ENCODE measurements around the gene SEPTIN12. TPM values are rescaled to one million over a fixed set of nuclear protein-coding genes. Genes with fewer than 3 reads are reported as not detected.

Gene SEPTIN12
- total and polyA plus RNA-seq, 10 of the 15 experiments (the other 5 are each of a cell fraction or from before 2014, with no cell fraction given): not detected

DNA sequence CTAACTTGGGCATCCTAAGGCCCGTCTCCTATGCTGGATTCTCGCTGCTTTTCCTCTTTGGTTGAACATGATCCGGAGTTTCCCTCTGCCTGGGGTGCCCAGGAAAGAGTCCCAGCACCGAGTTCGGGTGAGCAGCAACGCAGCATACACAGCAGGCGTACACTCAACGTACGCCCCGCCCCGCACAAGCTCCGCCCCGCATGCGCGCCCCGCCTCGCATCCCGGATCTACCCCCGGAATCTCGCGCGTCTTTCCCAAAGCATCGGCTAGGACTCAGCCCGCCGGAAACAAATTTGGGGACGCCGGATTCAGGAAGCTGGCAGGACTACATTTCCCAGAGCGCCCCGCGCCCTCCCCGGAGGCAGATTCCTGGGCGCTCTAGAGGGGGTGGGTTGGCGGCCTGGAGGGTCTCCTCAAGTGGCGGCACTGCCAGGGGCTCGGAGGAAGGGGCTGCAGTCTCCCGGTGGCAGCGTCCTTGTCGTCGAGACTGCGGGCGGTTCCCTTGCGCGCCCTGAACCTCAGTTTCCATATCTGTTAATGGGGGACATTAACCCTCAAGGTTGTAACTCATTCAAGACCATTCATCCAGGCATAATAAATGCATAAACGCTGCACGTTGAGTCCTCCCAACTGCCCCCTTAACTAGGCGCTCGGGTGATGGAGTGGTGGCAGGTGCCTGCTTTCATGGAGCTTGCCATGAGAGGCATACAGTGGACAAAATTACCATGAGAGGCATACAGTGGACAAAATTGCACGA, 19.4 kb downstream of the SEPTIN12 start (continued):
- peak; percentile 23; the same call in 1 of the 2 replicates for TF ChIP-seq YY1 (IDR thresholded peaks at IDR 0.05; ENCODE audit: low read depth, low read length)
- no peak for TF ChIP-seq STAT1 (conservative IDR thresholded peaks at IDR 0.05)
- TF ChIP-seq, protein P1, sequence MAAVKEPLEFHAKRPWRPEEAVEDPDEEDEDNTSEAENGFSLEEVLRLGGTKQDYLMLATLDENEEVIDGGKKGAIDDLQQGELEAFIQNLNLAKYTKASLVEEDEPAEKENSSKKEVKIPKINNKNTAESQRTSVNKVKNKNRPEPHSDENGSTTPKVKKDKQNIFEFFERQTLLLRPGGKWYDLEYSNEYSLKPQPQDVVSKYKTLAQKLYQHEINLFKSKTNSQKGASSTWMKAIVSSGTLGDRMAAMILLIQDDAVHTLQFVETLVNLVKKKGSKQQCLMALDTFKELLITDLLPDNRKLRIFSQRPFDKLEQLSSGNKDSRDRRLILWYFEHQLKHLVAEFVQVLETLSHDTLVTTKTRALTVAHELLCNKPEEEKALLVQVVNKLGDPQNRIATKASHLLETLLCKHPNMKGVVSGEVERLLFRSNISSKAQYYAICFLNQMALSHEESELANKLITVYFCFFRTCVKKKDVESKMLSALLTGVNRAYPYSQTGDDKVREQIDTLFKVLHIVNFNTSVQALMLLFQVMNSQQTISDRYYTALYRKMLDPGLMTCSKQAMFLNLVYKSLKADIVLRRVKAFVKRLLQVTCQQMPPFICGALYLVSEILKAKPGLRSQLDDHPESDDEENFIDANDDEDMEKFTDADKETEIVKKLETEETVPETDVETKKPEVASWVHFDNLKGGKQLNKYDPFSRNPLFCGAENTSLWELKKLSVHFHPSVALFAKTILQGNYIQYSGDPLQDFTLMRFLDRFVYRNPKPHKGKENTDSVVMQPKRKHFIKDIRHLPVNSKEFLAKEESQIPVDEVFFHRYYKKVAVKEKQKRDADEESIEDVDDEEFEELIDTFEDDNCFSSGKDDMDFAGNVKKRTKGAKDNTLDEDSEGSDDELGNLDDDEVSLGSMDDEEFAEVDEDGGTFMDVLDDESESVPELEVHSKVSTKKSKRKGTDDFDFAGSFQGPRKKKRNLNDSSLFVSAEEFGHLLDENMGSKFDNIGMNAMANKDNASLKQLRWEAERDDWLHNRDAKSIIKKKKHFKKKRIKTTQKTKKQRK (IDR thresholded peaks at IDR 0.05; ENCODE audit: low read depth, low read length): no peak
- no peak for TF ChIP-seq BACH1 (IDR thresholded peaks at IDR 0.05; ENCODE audit: borderline replicate concordance)
- TF ChIP-seq RELA (IDR thresholded peaks at IDR 0.05; ENCODE audit: borderline replicate concordance, partially characterized antibody): no peak
- TF ChIP-seq PBX3 (IDR thresholded peaks at IDR 0.05; ENCODE audit: insufficient replicate concordance, low read depth, low read length): no peak
- peak; percentile 31 for TF ChIP-seq MEF2B (IDR thresholded peaks at IDR 0.05; ENCODE audit: partially characterized antibody, poor library complexity, severe bottlenecking)
- TF ChIP-seq JUNB (IDR thresholded peaks at IDR 0.05): no peak
- TF ChIP-seq, protein P2, sequence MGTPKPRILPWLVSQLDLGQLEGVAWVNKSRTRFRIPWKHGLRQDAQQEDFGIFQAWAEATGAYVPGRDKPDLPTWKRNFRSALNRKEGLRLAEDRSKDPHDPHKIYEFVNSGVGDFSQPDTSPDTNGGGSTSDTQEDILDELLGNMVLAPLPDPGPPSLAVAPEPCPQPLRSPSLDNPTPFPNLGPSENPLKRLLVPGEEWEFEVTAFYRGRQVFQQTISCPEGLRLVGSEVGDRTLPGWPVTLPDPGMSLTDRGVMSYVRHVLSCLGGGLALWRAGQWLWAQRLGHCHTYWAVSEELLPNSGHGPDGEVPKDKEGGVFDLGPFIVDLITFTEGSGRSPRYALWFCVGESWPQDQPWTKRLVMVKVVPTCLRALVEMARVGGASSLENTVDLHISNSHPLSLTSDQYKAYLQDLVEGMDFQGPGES (IDR thresholded peaks at IDR 0.05): no peak
- TF ChIP-seq HCFC1 (IDR thresholded peaks at IDR 0.05; ENCODE audit: low read length): peak; percentile 80
- TF ChIP-seq, protein P3, sequence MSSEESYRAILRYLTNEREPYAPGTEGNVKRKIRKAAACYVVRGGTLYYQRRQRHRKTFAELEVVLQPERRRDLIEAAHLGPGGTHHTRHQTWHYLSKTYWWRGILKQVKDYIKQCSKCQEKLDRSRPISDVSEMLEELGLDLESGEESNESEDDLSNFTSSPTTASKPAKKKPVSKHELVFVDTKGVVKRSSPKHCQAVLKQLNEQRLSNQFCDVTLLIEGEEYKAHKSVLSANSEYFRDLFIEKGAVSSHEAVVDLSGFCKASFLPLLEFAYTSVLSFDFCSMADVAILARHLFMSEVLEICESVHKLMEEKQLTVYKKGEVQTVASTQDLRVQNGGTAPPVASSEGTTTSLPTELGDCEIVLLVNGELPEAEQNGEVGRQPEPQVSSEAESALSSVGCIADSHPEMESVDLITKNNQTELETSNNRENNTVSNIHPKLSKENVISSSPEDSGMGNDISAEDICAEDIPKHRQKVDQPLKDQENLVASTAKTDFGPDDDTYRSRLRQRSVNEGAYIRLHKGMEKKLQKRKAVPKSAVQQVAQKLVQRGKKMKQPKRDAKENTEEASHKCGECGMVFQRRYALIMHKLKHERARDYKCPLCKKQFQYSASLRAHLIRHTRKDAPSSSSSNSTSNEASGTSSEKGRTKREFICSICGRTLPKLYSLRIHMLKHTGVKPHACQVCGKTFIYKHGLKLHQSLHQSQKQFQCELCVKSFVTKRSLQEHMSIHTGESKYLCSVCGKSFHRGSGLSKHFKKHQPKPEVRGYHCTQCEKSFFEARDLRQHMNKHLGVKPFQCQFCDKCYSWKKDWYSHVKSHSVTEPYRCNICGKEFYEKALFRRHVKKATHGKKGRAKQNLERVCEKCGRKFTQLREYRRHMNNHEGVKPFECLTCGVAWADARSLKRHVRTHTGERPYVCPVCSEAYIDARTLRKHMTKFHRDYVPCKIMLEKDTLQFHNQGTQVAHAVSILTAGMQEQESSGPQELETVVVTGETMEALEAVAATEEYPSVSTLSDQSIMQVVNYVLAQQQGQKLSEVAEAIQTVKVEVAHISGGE (CRISPR knock-in tag; IDR thresholded peaks at IDR 0.05): 0 out of 2 replicates have a peak, but pooled peaks have one; percentile 30
- TF ChIP-seq ZBTB33 (IDR thresholded peaks at IDR 0.05): no peak
- TF ChIP-seq TCF12 (IDR thresholded peaks at IDR 0.05; ENCODE audit: low read depth, low read length): no peak
- no peak for TF ChIP-seq TARDBP (IDR thresholded peaks at IDR 0.05; ENCODE audit: borderline replicate concordance)
- TF ChIP-seq TBL1XR1 (IDR thresholded peaks at IDR 0.05; ENCODE audit: low read depth, low read length): no peak
- TF ChIP-seq KLF5 (IDR thresholded peaks at IDR 0.05; ENCODE audit: partially characterized antibody): no peak
- no peak for TF ChIP-seq SMAD5 (IDR thresholded peaks at IDR 0.05; ENCODE audit: low read depth)
- no peak for TF ChIP-seq MEF2A (IDR thresholded peaks at IDR 0.05; ENCODE audit: insufficient read depth, low read depth, low read length)
- peak; percentile 18; the same call in 1 of the 2 replicates for TF ChIP-seq RUNX3 (IDR thresholded peaks at IDR 0.05; ENCODE audit: low read length)
